ENCODE results near the gene HTRA1.

Gene HTRA1

DNA sequence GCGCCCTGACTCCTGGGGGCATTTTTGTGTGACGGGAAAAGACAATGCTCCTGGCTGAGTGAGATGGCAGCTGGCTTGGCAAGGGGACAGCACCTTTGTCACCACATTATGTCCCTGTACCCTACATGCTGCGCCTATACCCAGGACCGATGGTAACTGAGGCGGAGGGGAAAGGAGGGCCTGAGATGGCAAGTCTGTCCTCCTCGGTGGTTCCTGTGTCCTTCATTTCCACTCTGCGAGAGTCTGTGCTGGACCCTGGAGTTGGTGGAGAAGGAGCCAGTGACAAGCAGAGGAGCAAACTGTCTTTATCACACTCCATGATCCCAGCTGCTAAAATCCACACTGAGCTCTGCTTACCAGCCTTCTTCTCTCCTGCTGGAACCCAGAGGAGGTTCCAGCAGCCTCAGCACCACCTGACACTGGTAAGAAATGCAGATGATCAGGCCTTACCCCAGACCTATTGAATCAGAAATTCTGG lies 6.7 kb upstream of the HTRA1 start, which contains the start of gene ARMS2:
TSS of gene ARMS2 (plus strand) at position 51 of the 478 bp plus-strand sequence. CDS start at position 126, 75 bp downstream.
- no peak for DNase-seq (ENCODE audit: low read depth in 2 of 3, low spot score in 1 of 3)

DNA sequence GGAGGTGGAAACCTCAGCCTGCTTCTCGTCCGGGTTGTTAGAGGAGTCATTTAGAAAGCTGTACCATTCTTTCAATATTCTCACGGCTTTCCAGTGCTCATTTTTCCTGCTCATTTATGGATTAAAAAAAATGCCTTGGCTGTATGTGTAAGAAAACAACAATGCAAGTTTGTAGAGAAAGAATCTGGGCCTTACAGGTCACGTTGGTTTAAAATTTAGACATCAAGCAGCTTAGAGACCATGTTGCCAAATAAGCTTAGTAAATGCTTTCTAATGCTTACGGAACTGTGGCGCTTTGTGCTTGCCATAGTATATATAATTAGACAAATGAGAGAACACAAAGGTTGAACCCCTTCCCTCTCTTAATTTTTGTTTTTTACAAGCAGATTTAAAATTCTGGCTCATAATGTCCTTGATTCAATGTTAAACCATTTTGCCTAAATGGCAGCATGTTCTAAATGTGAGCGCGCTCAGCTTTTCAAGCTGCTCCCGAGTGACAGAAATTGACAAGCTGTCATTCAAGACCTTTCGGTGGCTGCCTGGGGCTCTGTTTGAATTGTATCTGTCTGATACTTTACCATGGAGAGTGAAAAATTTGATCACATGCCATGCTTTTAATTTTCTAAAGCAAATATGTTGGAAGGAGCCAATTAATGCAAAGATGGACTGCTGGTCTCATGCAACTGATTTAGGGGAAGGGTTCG lies 5.8 kb upstream of the HTRA1 start:
- no peak for DNase-seq (ENCODE audit: low read depth in 2 of 3, low spot score in 1 of 3)

DNA sequence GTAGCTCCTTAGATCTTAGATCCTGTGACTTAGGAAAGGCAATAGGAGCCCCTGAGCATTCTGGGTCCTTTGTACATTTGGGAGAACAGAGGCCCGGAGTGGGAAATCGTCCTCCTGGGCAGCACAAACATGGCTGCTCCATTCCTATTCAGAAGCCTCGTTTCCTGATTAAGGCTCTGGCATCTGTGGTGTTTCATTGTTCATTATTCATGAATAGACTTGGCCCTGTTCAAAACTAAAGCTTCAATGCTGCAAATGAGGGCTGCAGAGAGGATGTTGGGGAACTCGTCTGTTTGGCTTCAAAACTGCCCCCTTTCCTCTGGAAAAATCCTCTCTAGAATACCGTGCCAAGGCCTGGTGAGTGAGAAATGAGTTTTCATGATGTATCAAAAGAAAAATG lies 3.4 kb upstream of the HTRA1 start:
- DNase-seq (ENCODE audit: low read depth in 2 of 3, low spot score in 1 of 3) = no peak

- no peak for DNase-seq (ENCODE audit: low read depth in 2 of 3, low spot score in 1 of 3)
Measured at GRCh38 chr10:122458693-122459092, 2.7 kb upstream of the HTRA1 start.

DNA sequence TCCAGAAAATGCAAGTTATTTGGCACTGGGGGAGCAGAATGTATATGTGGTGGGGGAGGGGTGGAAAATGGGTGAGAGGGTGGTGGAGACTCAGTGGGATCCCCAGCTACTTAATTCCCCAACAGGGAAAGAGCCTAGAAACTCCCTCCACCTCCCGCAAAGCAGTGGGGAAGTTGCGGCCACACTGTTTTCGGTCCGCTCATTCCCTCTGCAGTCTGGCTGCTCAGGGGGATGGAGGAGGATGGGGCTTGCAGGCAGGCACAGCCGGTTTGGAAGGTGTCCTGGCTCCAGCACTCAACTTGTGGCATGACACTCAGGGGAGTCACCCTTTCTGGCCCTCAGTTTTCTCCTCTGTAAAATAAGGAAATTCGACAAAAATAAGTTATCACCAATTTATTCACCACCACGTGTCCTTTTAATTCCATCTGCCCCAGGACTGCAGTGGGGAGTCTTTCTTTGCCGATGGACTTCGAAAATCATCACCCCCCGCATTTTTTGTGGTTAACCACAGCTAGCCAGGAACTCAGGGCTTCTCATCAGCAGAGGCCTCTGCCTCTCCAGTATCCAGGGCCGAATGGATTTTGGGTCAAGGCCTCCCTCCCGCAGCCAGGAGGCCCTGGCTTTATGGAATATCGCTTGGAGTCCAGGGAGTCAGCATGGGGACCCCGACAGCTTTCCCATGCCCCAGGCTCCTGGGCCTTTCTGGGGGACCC lies 1.6 kb upstream of the HTRA1 start:
- no peak for DNase-seq (ENCODE audit: low read depth in 2 of 3, low spot score in 1 of 3)

DNA sequence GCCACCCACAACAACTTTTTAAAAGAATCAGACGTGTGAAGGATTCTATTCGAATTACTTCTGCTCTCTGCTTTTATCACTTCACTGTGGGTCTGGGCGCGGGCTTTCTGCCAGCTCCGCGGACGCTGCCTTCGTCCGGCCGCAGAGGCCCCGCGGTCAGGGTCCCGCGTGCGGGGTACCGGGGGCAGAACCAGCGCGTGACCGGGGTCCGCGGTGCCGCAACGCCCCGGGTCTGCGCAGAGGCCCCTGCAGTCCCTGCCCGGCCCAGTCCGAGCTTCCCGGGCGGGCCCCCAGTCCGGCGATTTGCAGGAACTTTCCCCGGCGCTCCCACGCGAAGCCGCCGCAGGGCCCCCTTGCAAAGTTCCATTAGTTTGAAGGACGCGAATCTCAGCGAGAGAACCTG lies 461 bp upstream of the HTRA1 start:
- no peak for DNase-seq (ENCODE audit: low read depth in 2 of 3, low spot score in 1 of 3)

GRCh38 chr10:122461729-122462532 lies 578 bp downstream of the HTRA1 start:
- DNase-seq (ENCODE audit: low read depth in 2 of 3, low spot score in 1 of 3) = no peak

GRCh38 chr10:122462533-122463465 lies 1.4 kb downstream of the HTRA1 start:
- no peak for DNase-seq (ENCODE audit: low read depth in 2 of 3, low spot score in 1 of 3)

DNA sequence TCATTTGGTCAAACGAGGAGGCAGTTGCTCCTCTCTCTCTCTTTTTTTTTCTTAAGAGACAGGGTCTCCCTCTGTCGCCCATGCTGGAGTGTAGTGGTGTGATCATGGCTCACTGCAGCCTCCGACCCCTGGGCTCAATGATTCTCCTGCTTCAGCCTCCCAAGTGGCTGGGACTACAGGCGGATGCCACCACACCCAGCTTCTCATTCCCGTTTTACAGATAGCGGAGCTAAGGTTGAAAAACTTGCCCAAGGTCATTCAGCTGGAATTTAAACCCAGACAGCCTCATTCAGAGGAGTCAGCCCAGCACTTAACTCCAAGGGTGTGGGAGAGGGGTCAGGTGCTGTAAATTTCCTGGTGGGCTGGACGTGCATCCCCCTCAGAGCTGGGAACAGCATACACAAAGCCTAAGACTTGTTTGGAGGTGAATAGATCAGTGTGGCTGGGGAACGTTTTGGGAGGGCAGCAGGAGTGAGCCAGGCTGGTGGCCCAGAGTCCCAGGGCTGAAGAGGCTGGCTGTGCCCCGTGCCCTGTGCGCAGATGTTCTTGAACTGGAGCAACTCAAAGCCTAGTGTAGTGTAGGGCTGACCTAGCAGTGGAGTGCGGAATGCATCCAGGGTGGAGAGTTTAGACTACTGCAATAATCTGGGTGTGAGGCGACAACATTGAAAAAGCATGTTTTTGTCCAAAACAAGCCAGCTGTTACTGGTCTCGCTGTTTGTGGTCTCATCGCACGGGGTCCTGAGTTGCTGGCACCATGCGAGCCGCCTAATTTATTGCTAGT lies 2.3 kb downstream of the HTRA1 start:
- no peak for DNase-seq (ENCODE audit: low read depth in 2 of 3, low spot score in 1 of 3)

DNA sequence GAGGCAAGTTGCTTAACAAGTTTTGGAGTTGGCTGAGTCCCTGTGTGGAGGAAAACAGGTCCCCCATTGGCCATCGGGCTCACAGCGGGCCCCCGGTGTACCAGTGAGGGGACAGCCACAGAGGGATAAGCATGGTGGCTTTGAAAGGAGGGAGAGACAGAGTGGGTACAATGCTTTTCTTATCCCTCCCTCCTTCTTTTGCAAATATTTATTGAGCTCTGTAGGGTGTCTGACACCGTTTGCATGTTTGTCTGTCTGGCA lies 2.8 kb downstream of the HTRA1 start:
- DNase-seq (ENCODE audit: low read depth in 2 of 3, low spot score in 1 of 3) = no peak

DNA sequence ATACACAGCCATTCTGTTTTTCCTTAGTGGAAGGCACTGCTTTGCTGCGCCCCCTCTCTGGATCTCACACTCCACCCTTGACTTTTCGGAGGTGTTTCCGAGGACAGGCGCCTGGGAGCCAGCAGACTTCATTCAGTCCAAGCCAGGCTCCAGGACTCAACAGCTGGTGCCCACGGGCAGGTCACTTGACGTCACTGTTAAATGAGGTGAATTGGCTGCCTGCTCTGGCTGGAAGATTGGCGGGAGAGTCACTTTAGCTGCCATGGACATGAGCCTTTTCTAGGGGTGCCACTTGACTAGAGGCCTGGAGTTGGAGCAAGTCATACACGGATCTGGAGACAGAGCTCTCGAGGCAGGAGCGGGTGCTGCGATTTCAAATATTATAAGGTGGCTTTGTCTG lies 3.2 kb downstream of the HTRA1 start:
- no peak for DNase-seq (ENCODE audit: low read depth in 2 of 3, low spot score in 1 of 3)

GRCh38 chr10:122465401-122466040 lies 4.2 kb downstream of the HTRA1 start:
- DNase-seq (ENCODE audit: low read depth in 2 of 3, low spot score in 1 of 3) = no peak

DNA sequence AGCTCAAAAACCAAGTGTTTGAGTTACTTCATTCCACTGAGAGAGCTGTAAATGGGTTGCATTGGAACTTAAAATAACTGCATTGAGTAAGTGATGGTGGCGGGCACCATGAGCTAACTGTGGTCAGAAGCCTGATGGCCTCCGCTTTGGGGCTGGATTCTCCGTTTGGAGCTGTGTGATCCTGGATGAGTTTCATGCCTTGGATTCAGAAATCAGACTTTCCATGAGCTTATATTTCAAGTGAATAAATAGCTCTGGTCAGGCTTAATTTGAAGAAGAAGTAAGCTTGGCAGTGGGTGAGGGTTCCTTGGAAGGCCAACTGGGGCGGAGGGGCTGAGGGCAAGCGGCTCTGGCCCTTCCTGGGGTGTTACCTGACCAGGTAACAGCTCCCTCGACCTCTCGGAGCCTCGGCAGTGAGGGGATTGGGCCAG lies 5.6 kb downstream of the HTRA1 start:
- DNase-seq (ENCODE audit: low read depth in 2 of 3, low spot score in 1 of 3) = no peak

GRCh38 chr10:122467701-122468100 lies 6.3 kb downstream of the HTRA1 start:
- DNase-seq (ENCODE audit: low read depth in 2 of 3, low spot score in 1 of 3) = no peak

DNA sequence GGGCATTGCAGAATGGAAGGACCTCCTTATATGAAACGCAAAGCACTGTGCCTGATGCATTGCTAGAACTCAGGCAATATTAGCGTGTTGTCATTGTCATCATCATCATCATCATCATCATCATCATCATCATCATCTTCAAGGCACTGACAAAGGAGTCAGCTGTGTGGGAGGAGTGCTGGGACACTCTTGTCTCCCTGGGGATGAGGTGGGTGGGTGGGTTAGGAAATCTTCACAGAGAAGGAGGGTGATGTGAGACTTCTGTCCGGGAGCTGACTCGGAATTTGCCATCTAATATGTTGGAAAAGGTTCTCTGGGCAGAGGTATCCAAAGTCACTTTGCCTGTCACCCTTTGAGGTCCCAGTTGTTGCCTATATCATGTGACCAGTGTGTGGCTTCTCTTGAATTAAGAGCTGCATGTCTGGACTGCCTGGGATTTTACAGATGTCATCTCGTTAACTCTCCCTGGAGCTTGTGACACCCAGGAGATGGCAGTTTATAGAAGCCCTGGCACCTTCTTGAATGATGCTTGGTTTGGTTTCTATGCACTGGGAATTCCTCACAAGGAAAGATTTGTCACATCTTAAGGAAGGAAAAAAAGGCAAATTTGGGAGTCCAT lies 7.1 kb downstream of the HTRA1 start:
- no peak for DNase-seq (ENCODE audit: low read depth in 2 of 3, low spot score in 1 of 3)

DNA sequence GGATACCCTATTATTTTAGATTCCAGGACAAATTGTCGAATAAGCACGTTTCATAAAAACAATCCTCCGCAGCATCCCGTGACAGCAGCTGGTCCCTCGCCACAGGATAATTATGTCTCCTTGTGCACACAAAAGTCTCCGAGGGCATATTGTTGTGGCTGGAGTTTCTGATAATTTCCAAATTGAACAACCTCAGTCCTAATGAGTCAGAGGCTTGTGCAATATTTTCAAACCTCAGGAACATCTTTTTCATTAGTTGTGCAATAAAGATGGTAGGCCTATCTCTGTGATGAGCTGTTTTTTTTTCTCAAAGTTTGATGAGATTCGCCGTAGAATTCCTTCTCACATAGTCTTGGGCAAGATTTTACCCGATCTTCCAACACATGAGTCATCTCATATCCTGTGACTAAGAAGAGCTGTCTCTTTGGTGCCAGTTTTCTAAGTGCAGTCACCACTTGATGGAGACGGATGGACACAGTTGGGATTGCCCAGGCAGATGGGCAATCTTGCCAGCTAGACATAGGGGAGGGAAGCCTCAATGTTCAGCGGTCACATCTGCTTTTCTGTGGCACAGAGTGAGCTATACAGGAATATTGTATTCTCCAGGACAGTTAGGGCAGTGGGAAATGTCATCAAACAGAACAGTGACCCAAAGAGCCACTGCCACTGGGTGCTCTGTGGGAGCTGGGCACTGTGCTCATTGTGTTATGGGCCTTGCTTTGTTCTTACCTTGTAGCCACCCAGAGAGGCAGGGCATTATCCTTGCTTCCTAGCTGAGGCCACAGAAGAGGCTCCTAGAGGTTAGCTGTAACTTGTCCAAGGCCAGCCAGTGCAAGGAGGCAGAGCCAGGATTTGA lies 7.8 kb downstream of the HTRA1 start:
- DNase-seq (ENCODE audit: low read depth in 2 of 3, low spot score in 1 of 3) = no peak

DNA sequence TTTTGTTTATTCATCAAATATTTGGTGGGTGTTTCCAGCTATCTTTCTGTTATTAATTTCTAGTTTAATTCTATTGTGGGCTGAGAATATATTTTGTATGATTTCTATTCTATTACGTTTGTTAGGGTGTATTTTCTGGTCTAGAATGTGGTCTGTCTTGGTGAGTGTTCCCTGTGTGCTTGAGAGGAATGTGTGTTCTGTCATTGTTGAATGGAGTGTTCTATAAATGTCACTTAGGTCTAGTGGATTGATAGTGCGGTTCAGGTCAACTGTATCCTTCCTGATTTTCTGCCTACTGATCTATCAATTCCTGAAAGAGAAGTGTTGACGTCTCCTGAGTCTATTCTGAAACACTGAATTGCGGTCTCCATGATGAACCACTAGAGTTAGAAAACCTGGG lies 8.5 kb downstream of the HTRA1 start:
- DNase-seq (ENCODE audit: low read depth in 2 of 3, low spot score in 1 of 3) = no peak

DNA sequence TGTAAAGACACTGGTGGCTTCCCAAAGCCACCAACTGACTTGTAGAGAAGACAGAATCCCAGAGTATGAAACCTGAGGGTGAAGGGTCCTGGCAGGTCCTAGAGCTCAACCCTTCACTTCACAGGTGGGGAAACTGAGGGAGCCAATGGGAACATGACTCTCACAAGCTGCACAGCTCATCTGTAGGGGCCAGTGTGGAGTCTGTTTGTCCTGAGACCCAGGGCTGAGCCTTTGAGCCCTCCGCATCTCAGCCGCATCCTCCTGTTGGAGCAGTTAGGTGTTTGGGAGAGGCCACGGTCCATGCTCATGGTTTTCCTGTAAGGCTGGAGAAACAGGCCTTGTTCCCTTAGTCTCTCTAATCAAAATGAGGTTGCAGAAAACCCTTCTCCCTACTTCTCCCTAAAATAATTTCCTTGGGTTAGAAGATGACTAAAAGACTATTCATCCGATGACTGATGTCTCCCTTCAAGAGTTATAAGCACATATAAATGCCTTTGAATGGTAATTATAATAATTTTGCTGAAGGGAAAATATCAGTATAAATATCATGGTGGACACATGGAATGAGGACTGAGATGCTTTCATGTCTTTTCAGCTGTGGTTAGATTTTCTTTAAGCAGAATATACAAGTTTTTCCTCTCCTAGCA lies 10.3 kb downstream of the HTRA1 start:
- DNase-seq (ENCODE audit: low read depth in 2 of 3, low spot score in 1 of 3) = no peak
